Stimulated activated CD8-positive, alpha-beta memory T cell treated with anti-CD3 and anti-CD28 coated beads, Interleukin-15, amount 100 ng/mL, for 4 hours (primary cell): ENCODE data around the gene TOMM6.

Experiments used
- DNase-seq, 2 donors: peaks; one replicate each; pipeline ENCODE4 v3.0.0-alpha.2; 2020; ENCODE audit warnings: low read depth in 2 of 2

The TOMM6 gene

DNA sequence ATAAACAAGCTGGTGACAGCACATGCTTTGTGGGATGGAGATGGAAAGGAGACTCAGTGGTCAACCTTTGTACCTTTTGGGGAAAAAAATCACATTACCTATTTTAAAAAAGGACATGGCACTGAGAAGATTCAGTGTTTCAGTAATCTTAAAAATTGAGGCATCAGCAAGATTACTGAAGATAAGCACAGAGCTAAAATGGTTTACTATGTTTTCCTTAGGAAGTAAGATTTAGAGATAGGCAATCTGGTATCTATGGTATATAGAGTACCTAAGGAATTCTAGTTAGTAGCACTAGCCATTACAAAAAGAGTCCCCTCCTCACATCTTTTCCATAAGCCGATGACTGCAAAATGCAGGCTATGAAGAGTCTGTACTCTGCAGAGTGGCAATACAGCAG lies 35.7 kb downstream of the TOMM6 start:
- no peak for DNase-seq

DNA sequence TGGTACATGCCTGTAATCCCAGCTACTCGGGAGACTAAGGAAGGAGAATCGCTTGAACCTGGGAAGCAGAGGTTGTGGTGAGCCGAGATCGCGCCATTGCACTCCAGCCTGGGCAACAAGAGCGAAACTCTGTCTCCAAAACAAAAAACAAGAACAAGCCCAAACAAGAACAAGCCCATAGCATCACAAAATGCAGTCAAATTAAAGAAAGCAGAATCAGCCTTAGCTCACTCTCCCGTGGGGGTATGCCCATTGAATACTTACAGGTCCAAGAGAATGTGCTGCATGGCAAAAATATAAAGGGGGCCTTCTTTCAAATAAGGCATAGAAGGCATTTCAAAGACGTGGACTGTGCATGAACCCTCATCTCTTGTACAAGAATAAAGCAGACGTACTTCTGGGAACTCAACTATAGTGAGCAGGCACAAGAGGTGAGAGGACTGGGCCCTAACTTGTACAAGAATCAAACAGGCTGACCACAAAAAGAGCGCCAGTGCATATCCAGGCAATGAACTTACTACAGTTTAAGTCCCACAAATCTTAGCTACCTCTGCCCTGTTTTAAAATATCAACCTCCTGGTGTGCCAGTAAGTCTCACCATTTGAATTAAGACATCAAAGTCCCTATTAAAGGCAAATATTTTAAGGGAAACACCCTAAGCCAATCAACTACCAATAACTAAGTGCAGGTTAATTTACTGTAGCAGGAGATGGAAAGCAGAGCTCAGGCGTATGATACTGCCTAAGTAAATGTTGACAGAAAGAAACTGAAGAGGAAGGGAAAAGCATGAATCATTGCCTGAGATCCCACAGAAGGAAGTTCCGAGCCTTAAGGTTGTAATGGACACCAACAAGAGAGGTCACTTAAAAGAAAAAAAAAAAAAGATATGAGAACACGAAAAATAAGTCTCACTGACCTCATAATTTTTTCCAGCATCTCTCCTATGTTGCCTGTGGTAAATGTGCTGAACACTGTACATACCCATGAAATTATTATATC lies 37.4 kb downstream of the TOMM6 start:
- DNase-seq, result no peak

DNA sequence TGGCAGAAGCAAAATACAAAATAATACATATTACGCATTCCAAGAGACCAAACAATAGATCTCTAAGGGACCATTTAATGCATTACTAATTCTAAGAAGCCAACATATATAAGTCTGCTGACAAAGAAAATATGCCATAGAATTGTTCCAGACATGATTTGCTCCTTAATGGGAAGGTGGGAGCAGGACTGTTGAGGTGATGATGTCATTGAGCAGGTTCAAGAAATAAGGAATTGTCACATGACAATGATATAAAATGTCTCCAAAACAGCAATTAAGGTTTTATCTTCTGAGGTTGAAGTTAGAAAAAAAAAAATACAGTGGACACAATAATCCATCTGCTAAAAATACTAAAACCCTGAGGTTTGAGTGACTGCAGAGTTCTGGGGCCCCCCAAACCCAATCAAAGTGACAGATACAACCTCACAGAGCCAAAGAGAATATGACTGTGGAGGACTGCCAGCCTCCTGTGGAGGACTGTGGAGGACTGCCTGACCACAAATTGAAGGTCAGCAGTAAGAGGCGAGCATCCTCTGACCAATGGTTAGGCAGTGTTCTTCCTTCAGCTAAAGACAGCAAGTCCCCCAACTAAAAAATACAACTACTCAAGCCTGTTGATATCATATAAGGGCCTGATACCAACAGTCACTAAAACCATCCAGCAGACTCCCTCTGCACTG lies 39.0 kb downstream of the TOMM6 start:
- no peak for DNase-seq

DNA sequence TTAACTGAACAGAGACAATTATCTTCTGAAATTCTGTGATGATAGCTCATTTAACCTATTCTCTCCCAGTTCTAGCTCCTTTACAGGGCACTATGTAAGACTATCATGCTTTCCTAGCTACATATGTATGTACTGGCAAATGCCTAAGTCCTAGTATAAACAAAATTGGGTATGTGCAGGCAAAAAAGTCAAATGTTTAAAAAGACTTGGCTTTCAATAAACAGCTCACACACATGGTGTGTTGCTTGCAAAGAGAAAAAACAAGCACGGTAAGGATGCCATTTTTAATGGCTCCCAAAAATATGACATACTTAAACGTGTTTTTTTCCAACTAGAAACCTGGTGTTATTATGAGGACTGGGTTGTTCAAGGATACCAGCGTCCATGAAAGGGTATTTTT lies 44.8 kb downstream of the TOMM6 start:
- no peak for DNase-seq

DNA sequence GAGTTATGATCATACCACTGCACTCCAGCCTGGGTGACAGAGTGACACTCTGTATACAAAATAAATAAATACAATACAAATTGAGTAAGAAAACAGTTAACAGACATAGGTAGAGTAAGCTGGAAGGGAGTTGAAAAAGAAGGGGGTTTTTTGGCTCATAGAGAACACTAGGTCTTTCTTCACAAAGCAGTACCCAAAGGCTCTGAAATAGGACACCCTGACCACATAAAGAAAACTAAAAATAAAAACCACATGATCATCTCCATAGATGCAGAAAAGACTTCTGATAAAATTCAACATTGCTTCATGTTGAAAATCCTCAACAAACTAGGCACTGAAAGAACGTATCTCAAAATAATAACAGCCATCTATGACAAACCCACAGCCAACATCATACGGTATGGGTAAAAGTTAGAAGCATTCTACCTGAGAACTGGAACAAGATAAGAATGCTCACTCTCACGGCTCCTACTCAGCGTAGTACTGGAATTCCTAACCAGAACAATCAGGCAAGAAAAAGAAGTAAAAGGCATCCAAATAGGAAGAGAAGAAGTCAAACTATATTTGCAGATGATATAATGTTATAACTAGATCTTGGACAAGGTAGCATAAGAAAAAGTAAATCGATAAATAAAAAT lies 48.6 kb downstream of the TOMM6 start:
- no peak for DNase-seq

DNA sequence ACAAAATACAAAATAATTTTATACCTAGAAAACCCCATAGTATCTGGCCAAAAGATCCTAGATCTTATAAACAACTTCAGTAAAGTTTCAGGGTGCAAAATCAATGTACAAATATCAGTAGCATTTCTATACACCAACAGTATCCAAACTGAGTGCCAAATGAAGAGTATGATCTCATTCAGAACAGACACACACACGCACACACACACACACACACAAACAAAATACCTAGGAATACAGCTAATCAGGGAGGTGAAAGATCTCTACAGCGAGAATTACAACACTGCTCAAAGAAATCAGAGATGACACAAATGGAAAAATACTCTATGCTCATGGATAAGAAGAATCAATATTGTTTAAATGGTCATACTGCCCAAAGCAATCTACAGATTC lies 49.2 kb downstream of the TOMM6 start:
- no peak for DNase-seq
